WTC11 (cell line): ENCODE results near the gene WNT11. TPM values are rescaled to one million over a fixed set of nuclear protein-coding genes. Genes with fewer than 3 reads are reported as not detected.

ENCODE experiments used
- AFF4 ChIP-seq: sonication (generic); formaldehyde crosslinking; IDR thresholded peaks from 2 replicates; pipeline ENCODE4 v1.8.1; 2023; ENCODE audit warnings: mild to moderate bottlenecking, missing genetic modification reagents, borderline replicate concordance
- CREB1 ChIP-seq: sonication (generic); formaldehyde crosslinking; IDR thresholded peaks from 2 replicates; pipeline ENCODE4 v1.8.0; 2023; ENCODE audit warnings: mild to moderate bottlenecking, missing genetic modification reagents
- CREM ChIP-seq: sonication (generic); formaldehyde crosslinking; IDR thresholded peaks from 2 replicates; pipeline ENCODE4 v1.8.1; 2022; ENCODE audit warnings: mild to moderate bottlenecking, missing genetic modification reagents, moderate library complexity
- CTCF ChIP-seq: fragments of 200-600 bp; IDR thresholded peaks from 2 replicates; pipeline ENCODE4 v1.8.0; 2022; ENCODE audit warnings: antibody characterized with exemption
- FOXJ3 ChIP-seq: sonication (generic); formaldehyde crosslinking; IDR thresholded peaks from 2 replicates; pipeline ENCODE4 v1.9.0; 2021; ENCODE audit warnings: missing genetic modification reagents, mild to moderate bottlenecking, borderline replicate concordance
- GABPB1 ChIP-seq: sonication (generic); formaldehyde crosslinking; IDR thresholded peaks from 2 replicates; pipeline ENCODE4 v1.8.1; 2023; ENCODE audit warnings: mild to moderate bottlenecking, missing genetic modification reagents
- JAZF1 ChIP-seq: fragments of 250-450 bp; sonication (Bioruptor Pico); IDR thresholded peaks from 2 replicates; pipeline ENCODE4 v1.9.0; 2021; ENCODE audit warnings: moderate library complexity, mild to moderate bottlenecking, inconsistent platforms
- MXD4 ChIP-seq: fragments of 250-450 bp; sonication (Bioruptor Pico); IDR thresholded peaks from 2 replicates; pipeline ENCODE4 v1.8.0; 2021; ENCODE audit warnings: mild to moderate bottlenecking, moderate library complexity, borderline replicate concordance
- NFYB ChIP-seq: sonication (generic); formaldehyde crosslinking; conservative IDR thresholded peaks from 2 replicates; pipeline ENCODE4 v1.8.0; 2022; ENCODE audit warnings: low read depth, missing genetic modification reagents
- NR2C2 ChIP-seq: sonication (generic); formaldehyde crosslinking; IDR thresholded peaks from 2 replicates; pipeline ENCODE4 v1.8.0; 2022; ENCODE audit warnings: mild to moderate bottlenecking, missing genetic modification reagents
- SP1 ChIP-seq: sonication (generic); formaldehyde crosslinking; conservative IDR thresholded peaks from 2 replicates; pipeline ENCODE4 v1.8.1; 2022; ENCODE audit warnings: missing genetic modification reagents
- TEAD4 ChIP-seq: sonication (generic); formaldehyde crosslinking; IDR thresholded peaks from 2 replicates; pipeline ENCODE4 v1.8.0; 2022; ENCODE audit warnings: mild to moderate bottlenecking, missing genetic modification reagents
- ZBTB21 ChIP-seq: sonication (generic); formaldehyde crosslinking; IDR thresholded peaks from 2 replicates; pipeline ENCODE4 v1.8.1; 2023; ENCODE audit warnings: mild to moderate bottlenecking, missing genetic modification reagents, borderline replicate concordance
- ZNF396 ChIP-seq: fragments of 250-450 bp; sonication (Bioruptor Pico); IDR thresholded peaks from 2 replicates; pipeline ENCODE4 v1.8.0; 2021; ENCODE audit warnings: mild to moderate bottlenecking, moderate library complexity, borderline replicate concordance
- ZNF416 ChIP-seq: fragments of 250-450 bp; sonication (Bioruptor Pico); IDR thresholded peaks from 2 replicates; pipeline ENCODE4 v1.9.0; 2021; ENCODE audit warnings: mild to moderate bottlenecking, inconsistent platforms
- ZNF423 ChIP-seq: fragments of 250-450 bp; sonication (Bioruptor Pico); IDR thresholded peaks from 2 replicates; pipeline ENCODE4 v2.1.2; 2022; ENCODE audit warnings: mild to moderate bottlenecking, moderate library complexity
- total RNA-seq: library from RNA; stranded (reverse); gene quantifications from 3 replicates; pipeline ENCODE4 v1.2.3, GENCODE V29; 2021
- TF ChIP-seq, protein P1 (sequence below): sonication (generic); formaldehyde crosslinking; IDR thresholded peaks from 2 replicates; pipeline ENCODE4 v1.8.0; 2022; ENCODE audit warnings: missing genetic modification reagents
- TF ChIP-seq, protein P2 (sequence below): sonication (generic); formaldehyde crosslinking; IDR thresholded peaks from 2 replicates; pipeline ENCODE4 v1.8.0; 2022; ENCODE audit warnings: mild to moderate bottlenecking, missing genetic modification reagents
- TF ChIP-seq, protein P3 (sequence below): fragments of 250-450 bp; sonication (Bioruptor Pico); IDR thresholded peaks from 2 replicates; pipeline ENCODE4 v1.9.0; 2021; ENCODE audit warnings: moderate library complexity, mild to moderate bottlenecking, inconsistent platforms, borderline replicate concordance
- TF ChIP-seq, protein P4 (sequence below): sonication (generic); formaldehyde crosslinking; IDR thresholded peaks from 2 replicates; pipeline ENCODE4 v1.8.1; 2022; ENCODE audit warnings: low read depth, missing genetic modification reagents, borderline replicate concordance
- TF ChIP-seq, protein P5 (sequence below): sonication (generic); formaldehyde crosslinking; IDR thresholded peaks from 2 replicates; pipeline ENCODE4 v1.8.0; 2023; ENCODE audit warnings: missing genetic modification reagents, mild to moderate bottlenecking, borderline replicate concordance

WNT11 gene
- total RNA-seq, 1 experiment from 2014 or later, result 0.79 TPM

- TF ChIP-seq, protein P1, sequence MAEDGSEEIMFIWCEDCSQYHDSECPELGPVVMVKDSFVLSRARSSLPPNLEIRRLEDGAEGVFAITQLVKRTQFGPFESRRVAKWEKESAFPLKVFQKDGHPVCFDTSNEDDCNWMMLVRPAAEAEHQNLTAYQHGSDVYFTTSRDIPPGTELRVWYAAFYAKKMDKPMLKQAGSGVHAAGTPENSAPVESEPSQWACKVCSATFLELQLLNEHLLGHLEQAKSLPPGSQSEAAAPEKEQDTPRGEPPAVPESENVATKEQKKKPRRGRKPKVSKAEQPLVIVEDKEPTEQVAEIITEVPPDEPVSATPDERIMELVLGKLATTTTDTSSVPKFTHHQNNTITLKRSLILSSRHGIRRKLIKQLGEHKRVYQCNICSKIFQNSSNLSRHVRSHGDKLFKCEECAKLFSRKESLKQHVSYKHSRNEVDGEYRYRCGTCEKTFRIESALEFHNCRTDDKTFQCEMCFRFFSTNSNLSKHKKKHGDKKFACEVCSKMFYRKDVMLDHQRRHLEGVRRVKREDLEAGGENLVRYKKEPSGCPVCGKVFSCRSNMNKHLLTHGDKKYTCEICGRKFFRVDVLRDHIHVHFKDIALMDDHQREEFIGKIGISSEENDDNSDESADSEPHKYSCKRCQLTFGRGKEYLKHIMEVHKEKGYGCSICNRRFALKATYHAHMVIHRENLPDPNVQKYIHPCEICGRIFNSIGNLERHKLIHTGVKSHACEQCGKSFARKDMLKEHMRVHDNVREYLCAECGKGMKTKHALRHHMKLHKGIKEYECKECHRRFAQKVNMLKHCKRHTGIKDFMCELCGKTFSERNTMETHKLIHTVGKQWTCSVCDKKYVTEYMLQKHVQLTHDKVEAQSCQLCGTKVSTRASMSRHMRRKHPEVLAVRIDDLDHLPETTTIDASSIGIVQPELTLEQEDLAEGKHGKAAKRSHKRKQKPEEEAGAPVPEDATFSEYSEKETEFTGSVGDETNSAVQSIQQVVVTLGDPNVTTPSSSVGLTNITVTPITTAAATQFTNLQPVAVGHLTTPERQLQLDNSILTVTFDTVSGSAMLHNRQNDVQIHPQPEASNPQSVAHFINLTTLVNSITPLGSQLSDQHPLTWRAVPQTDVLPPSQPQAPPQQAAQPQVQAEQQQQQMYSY (CRISPR knock-in tag), result no peak
- TF ChIP-seq ZNF423 (CRISPR knock-in tag) (no peak), NFYB (no peak), ZNF396 (CRISPR knock-in tag) (no peak), JAZF1 (CRISPR knock-in tag) (no peak), NR2C2 (CRISPR knock-in tag) (no peak), CTCF (peak; percentile 83), TEAD4 (CRISPR knock-in tag) (no peak), SP1 (CRISPR knock-in tag) (no peak), ZNF416 (CRISPR knock-in tag) (no peak), MXD4 (no peak), ZBTB21 (CRISPR knock-in tag) (no peak), AFF4 (no peak), FOXJ3 (no peak), CREM (CRISPR knock-in tag) (no peak), CREB1 (no peak), GABPB1 (CRISPR knock-in tag) (peak; percentile 58; the same call in 1 of the 2 replicates)
- TF ChIP-seq, protein P2, sequence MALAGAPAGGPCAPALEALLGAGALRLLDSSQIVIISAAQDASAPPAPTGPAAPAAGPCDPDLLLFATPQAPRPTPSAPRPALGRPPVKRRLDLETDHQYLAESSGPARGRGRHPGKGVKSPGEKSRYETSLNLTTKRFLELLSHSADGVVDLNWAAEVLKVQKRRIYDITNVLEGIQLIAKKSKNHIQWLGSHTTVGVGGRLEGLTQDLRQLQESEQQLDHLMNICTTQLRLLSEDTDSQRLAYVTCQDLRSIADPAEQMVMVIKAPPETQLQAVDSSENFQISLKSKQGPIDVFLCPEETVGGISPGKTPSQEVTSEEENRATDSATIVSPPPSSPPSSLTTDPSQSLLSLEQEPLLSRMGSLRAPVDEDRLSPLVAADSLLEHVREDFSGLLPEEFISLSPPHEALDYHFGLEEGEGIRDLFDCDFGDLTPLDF (CRISPR knock-in tag), result no peak
- TF ChIP-seq, protein P3, sequence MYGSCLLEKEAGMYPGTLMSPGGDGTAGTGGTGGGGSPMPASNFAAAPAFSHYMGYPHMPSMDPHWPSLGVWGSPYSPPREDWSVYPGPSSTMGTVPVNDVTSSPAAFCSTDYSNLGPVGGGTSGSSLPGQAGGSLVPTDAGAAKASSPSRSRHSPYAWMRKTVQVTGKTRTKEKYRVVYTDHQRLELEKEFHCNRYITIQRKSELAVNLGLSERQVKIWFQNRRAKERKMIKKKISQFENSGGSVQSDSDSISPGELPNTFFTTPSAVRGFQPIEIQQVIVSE, result no peak
- TF ChIP-seq, protein P4, sequence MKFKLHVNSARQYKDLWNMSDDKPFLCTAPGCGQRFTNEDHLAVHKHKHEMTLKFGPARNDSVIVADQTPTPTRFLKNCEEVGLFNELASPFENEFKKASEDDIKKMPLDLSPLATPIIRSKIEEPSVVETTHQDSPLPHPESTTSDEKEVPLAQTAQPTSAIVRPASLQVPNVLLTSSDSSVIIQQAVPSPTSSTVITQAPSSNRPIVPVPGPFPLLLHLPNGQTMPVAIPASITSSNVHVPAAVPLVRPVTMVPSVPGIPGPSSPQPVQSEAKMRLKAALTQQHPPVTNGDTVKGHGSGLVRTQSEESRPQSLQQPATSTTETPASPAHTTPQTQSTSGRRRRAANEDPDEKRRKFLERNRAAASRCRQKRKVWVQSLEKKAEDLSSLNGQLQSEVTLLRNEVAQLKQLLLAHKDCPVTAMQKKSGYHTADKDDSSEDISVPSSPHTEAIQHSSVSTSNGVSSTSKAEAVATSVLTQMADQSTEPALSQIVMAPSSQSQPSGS (CRISPR knock-in tag), result no peak
- TF ChIP-seq, protein P5, sequence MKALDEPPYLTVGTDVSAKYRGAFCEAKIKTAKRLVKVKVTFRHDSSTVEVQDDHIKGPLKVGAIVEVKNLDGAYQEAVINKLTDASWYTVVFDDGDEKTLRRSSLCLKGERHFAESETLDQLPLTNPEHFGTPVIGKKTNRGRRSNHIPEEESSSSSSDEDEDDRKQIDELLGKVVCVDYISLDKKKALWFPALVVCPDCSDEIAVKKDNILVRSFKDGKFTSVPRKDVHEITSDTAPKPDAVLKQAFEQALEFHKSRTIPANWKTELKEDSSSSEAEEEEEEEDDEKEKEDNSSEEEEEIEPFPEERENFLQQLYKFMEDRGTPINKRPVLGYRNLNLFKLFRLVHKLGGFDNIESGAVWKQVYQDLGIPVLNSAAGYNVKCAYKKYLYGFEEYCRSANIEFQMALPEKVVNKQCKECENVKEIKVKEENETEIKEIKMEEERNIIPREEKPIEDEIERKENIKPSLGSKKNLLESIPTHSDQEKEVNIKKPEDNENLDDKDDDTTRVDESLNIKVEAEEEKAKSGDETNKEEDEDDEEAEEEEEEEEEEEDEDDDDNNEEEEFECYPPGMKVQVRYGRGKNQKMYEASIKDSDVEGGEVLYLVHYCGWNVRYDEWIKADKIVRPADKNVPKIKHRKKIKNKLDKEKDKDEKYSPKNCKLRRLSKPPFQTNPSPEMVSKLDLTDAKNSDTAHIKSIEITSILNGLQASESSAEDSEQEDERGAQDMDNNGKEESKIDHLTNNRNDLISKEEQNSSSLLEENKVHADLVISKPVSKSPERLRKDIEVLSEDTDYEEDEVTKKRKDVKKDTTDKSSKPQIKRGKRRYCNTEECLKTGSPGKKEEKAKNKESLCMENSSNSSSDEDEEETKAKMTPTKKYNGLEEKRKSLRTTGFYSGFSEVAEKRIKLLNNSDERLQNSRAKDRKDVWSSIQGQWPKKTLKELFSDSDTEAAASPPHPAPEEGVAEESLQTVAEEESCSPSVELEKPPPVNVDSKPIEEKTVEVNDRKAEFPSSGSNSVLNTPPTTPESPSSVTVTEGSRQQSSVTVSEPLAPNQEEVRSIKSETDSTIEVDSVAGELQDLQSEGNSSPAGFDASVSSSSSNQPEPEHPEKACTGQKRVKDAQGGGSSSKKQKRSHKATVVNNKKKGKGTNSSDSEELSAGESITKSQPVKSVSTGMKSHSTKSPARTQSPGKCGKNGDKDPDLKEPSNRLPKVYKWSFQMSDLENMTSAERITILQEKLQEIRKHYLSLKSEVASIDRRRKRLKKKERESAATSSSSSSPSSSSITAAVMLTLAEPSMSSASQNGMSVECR, result no peak
Observed at GRCh38 chr11:76207642-76208401, 1.5 kb upstream of the WNT11 start (continued).
